GM19023 (cell line): Measurements from ENCODE around the gene MOCS1.

Source experiments
- ATAC-seq: cut with Tn5 transposase; IDR thresholded peaks from one replicate; pipeline ENCODE4 v1.9.1; 2021; ENCODE audit warnings: mild to moderate bottlenecking, moderate library complexity; ENCODE audit not compliant: unreplicated experiment

Gene MOCS1

GRCh38 chr6:39950125-39950720, 16.0 kb upstream of the MOCS1 start:
- no peak for ATAC-seq

GRCh38 chr6:39948199-39948791, 14.0 kb upstream of the MOCS1 start:
- no peak for ATAC-seq

GRCh38 chr6:39947611-39948068, 13.4 kb upstream of the MOCS1 start:
- no peak for ATAC-seq

GRCh38 chr6:39945626-39946025, 11.4 kb upstream of the MOCS1 start:
- ATAC-seq = no peak

- no peak for ATAC-seq
Measured at GRCh38 chr6:39942903-39943580, 8.8 kb upstream of the MOCS1 start.

- ATAC-seq = no peak
Measured at GRCh38 chr6:39941820-39942219, 7.6 kb upstream of the MOCS1 start.

GRCh38 chr6:39941138-39941537, 6.9 kb upstream of the MOCS1 start:
- no peak for ATAC-seq

GRCh38 chr6:39938773-39939654, 4.8 kb upstream of the MOCS1 start:
- no peak for ATAC-seq

- ATAC-seq = no peak
Measured at GRCh38 chr6:39937686-39938333, 3.5 kb upstream of the MOCS1 start.

GRCh38 chr6:39936857-39937256, 2.6 kb upstream of the MOCS1 start:
- ATAC-seq = no peak

- no peak for ATAC-seq
Measured at GRCh38 chr6:39935241-39935640, 979 bp upstream of the MOCS1 start.

- ATAC-seq = no peak
Measured at GRCh38 chr6:39933669-39934130, 562 bp downstream of the MOCS1 start.

GRCh38 chr6:39932386-39932910, 1.8 kb downstream of the MOCS1 start:
- ATAC-seq = no peak

- no peak for ATAC-seq
Measured at GRCh38 chr6:39931607-39932006, 2.7 kb downstream of the MOCS1 start.

GRCh38 chr6:39930540-39930939, 3.7 kb downstream of the MOCS1 start:
- no peak for ATAC-seq

GRCh38 chr6:39929733-39930461, 4.4 kb downstream of the MOCS1 start:
- ATAC-seq = no peak

- no peak for ATAC-seq
Measured at GRCh38 chr6:39929039-39929732, 5.1 kb downstream of the MOCS1 start.

- no peak for ATAC-seq
Measured at GRCh38 chr6:39927159-39927558, 7.1 kb downstream of the MOCS1 start.

GRCh38 chr6:39926668-39927067, 7.6 kb downstream of the MOCS1 start:
- ATAC-seq = no peak
